GM21447 (cell line): ENCODE data around the gene TLR1.
A peak's percentile ranks its signal among the peaks of the same experiment; 100 is the strongest.
"Not testable (repeated sequence)": the region's sequence is repeated elsewhere in the genome, so short reads cannot be mapped to it uniquely, and the experiment has no call there.

Experiments
- ATAC-seq: cut with Tn5 transposase; IDR thresholded peaks from one replicate; pipeline ENCODE4 v1.9.1; 2021; ENCODE audit not compliant: unreplicated experiment

Gene TLR1

GRCh38 chr4:38775326-38775725 is 29.3 kb downstream of the TLR1 start:
- ATAC-seq = no peak

GRCh38 chr4:38774181-38774955 is 30.2 kb downstream of the TLR1 start:
- no peak for ATAC-seq

DNA sequence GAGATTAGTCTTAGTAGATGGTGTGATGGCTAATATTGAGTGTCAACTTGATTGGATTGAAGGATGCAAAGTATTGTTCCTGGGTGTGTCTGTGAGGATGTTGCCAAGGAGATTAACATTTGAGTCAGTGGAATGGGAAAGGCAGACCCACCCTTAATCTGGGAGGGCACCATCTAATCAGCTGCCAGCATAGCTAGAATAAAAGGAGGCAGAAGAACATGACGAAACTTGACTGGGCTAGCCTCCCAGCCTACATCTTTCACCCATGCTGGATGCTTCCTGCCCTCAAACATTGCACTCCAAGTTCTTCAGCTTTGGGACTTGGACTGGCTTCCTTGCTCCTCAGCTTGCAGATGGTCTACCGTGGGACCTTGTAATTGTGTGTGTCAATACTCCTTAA is 34.3 kb downstream of the TLR1 start:
- ATAC-seq = not testable (repeated sequence)

DNA sequence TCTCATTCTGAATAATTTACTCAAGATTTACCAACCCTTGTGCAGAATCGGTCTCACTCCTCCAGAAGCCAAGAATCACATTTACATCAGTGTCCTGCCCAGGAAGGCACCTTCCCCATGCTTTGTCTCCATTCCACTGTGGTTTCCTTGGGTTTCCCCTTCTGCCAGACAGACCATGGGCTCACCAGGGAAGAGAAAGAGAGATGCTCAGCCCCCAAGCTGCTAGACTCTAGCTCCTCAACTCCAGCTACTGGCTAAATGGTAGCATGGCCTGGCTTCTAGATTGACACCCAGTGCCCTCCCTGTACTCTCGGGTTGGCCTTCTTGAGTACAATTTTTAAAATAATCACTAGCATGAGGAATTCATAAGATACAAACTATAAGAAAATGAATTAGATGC is 34.7 kb downstream of the TLR1 start:
- peak; percentile 48 for ATAC-seq

GRCh38 chr4:38769441-38769840 is 35.1 kb downstream of the TLR1 start:
- no peak for ATAC-seq

- ATAC-seq = no peak
Measured at GRCh38 chr4:38768968-38769394, 35.6 kb downstream of the TLR1 start.

DNA sequence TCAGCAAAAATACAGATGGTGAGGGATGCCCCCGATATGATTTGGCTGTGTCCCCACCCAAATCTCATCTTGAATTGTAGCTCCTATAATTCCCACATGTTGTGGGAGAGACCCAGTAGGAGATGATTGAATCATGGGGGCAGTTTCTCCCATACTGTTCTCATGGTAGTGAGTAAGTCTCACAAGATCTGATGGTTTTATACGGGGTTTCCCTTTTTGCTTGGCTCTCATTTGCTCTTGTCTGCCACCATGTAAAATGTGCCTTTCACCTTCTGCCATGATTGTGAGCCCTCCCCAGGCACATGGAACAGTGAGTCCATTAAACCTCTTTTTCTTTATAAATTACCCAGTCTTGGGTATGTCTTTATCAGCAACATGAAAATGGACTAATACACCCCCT is 37.7 kb downstream of the TLR1 start:
- ATAC-seq = not testable (repeated sequence)

DNA sequence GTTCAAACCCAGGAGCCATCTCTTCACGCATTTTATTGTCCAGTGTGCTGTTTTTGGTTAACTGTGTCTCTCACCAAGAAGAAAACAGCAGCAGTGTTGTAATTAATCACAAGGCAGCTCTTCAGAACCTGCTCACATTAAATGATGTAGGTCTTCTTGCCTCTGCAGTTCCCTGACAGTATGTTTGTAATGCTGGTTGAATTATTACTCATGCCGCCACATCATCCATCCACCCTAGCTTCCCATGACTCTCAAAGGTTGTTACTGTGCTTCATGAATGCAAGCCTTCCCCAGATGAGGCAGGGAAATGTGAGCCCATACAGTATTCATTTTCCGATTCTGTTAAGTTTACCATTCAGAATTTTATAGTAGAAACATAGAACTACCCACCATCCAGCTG is 39.2 kb downstream of the TLR1 start:
- no peak for ATAC-seq

- no peak for ATAC-seq
Measured at GRCh38 chr4:38764277-38764676, 40.3 kb downstream of the TLR1 start.

- ATAC-seq = peak; percentile 31
Measured at GRCh38 chr4:38762560-38762959, 42.0 kb downstream of the TLR1 start.

GRCh38 chr4:38759790-38760122 is 44.8 kb downstream of the TLR1 start:
- ATAC-seq = no peak

- ATAC-seq = no peak
Measured at GRCh38 chr4:38759113-38759789, 45.3 kb downstream of the TLR1 start.

- no peak for ATAC-seq
Measured at GRCh38 chr4:38757945-38758600, 46.5 kb downstream of the TLR1 start.

DNA sequence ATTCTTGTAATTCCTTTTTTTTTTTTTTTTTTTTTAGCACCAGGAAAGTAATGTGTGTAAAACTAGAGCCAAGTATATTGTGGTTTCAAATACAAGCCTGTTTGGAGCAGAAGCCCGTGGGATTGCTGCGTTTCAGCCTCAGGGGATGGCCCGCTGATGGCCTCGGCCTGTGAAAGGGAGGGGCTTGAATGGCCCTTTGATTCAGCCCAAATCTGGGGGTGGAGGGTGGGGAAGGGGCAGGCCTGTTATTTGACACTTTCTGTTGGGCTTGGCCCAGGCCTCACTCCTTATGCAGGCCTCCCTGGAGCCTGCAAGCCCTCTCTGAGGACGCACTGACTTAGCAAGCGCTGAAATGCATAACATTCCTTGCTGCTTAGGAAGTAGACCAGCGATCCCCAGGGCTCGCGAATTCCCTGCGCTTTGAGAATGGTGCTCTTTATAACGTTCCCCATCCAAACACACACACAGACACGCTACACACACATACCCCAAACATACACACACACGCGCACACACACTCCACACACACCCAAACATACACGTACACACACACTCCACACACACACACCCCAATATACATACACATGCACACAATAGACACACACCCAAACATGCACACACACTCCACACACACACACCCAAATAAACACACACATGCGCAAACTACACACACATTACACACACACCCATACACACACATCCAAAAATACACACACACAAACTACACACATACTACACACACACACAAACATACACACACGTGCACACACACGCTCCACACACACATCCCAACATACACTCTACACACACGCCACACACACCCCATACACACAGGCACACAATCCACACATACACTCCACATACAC is 51.4 kb downstream of the TLR1 start:
- no peak for ATAC-seq

DNA sequence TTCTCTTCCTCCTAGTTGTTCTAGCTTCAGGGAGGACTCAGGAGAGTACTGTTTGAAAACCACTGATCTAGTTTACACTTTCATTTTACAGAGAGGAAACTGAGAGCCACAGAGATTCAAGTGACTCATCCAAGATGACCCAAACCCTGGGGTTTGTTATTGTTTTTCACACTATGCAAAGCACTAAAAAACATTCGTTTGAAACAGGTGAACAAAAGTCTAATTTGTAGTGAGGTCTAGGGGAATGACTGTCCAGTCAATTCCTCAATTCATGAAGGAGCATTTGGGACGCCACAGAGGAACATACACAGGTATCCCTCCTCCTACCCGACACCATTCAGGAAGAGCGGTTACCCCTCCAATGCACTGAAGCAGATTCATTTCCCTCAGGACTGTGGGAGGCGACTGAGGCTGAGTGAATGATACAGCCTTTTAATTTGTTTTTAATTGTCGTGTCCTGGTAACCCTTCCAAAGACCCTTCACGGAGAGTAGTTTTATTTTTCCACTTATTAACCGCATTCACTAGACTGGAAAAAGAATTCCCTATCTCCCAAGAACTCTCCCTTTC is 52.1 kb downstream of the TLR1 start:
- peak; percentile 98 for ATAC-seq

GRCh38 chr4:38751341-38752010 is 53.1 kb downstream of the TLR1 start:
- no peak for ATAC-seq

DNA sequence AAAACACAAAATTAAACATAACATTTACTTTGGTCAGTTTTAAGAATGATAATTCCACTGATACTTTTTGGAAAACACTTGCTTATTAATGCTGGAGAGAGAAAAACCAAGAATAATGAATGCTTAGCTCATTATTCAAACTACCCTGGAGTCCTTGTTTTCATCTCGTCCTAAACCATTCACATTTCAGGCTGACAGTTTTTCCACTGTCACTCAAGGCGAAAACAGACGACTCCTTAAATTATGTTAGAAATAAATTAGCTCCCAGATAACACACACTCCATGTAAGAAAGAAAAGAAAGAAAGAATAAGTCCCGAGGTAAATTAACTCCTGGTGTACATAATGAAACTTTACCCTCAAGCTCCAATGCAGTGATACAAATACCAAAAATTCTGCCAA is 55.3 kb downstream of the TLR1 start:
- ATAC-seq = no peak

- no peak for ATAC-seq
Measured at GRCh38 chr4:38747629-38748028, 57.0 kb downstream of the TLR1 start.
